Measurements from ENCODE around the gene PIK3C2G.

Gene PIK3C2G

GRCh38 chr12:18259906-18260682, 1.2 kb upstream of the PIK3C2G start:
- no peak overlapping the region for H3K4me3 ChIP-seq (replicated peaks; ENCODE audit: low read depth, low read length)
- DNase-seq (ENCODE audit: low read depth), result no peak
- no peak for TF ChIP-seq CTCF (IDR thresholded peaks at IDR 0.05; ENCODE audit: low read length, missing control alignments)

GRCh38 chr12:18261906-18262305, 588 bp downstream of the PIK3C2G start:
- DNase-seq (ENCODE audit: low read depth), result no peak
- TF ChIP-seq CTCF (IDR thresholded peaks at IDR 0.05; ENCODE audit: low read length, missing control alignments), result no peak
- H3K4me3 ChIP-seq (replicated peaks; ENCODE audit: low read depth, low read length), result no peak overlapping the region

GRCh38 chr12:18262514-18262913, 1.2 kb downstream of the PIK3C2G start:
- no peak overlapping the region for H3K4me3 ChIP-seq (replicated peaks; ENCODE audit: low read depth, low read length)
- DNase-seq (ENCODE audit: low read depth), result no peak
- TF ChIP-seq CTCF (IDR thresholded peaks at IDR 0.05; ENCODE audit: low read length, missing control alignments), result no peak

- H3K4me3 ChIP-seq (replicated peaks; ENCODE audit: low read depth, low read length), result no peak overlapping the region
- TF ChIP-seq CTCF (IDR thresholded peaks at IDR 0.05; ENCODE audit: low read length, missing control alignments), result no peak
These were observed 3.3 kb downstream of the PIK3C2G start for GRCh38 chr12:18264581-18265075.

GRCh38 chr12:18267427-18268099, 6.2 kb downstream of the PIK3C2G start:
- no peak for TF ChIP-seq CTCF (IDR thresholded peaks at IDR 0.05; ENCODE audit: low read length, missing control alignments)
- DNase-seq (ENCODE audit: low read depth), result no peak
- no peak overlapping the region for H3K4me3 ChIP-seq (replicated peaks; ENCODE audit: low read depth, low read length)

More at GRCh38 chr12:18264581-18265075, 3.3 kb downstream of the PIK3C2G start:
- no peak for DNase-seq (ENCODE audit: low read depth)

GRCh38 chr12:18270958-18271460, 9.7 kb downstream of the PIK3C2G start:
- no peak overlapping the region for H3K4me3 ChIP-seq (replicated peaks; ENCODE audit: low read depth, low read length)
- DNase-seq (ENCODE audit: low read depth), result no peak

More at GRCh38 chr12:18270958-18271460, 9.7 kb downstream of the PIK3C2G start:
- no peak for TF ChIP-seq CTCF (IDR thresholded peaks at IDR 0.05; ENCODE audit: low read length, missing control alignments)
